HFFc6 (cell line): Measurements from ENCODE around the gene CRYGN. TPM values are rescaled to one million over a fixed set of nuclear protein-coding genes. Genes with fewer than 3 reads are reported as not detected.
A peak's percentile ranks its signal among the peaks of the same experiment; 100 is the strongest.

ENCODE experiments used
- DNase-seq: peaks from one replicate; pipeline ENCODE4 v3.0.0-alpha.2; 2018
- H3K27ac Mint-ChIP-seq: 2 replicates; pipeline ENCODE4 v1.8.0; 2020; ENCODE audit warnings: mild to moderate bottlenecking, mixed read lengths
- H3K27me3 Mint-ChIP-seq: 2 replicates; pipeline ENCODE4 v1.8.0; 2021; ENCODE audit warnings: mild to moderate bottlenecking, moderate library complexity, mixed read lengths; ENCODE audit not compliant: insufficient read depth
- H3K36me3 Mint-ChIP-seq: 2 replicates; pipeline ENCODE4 v1.8.0; 2021; ENCODE audit warnings: low read depth, mixed read lengths
- H3K4me1 Mint-ChIP-seq: 2 replicates; pipeline ENCODE4 v1.8.0; 2020; ENCODE audit warnings: low read depth, mixed read lengths
- H3K4me3 Mint-ChIP-seq: 2 replicates; pipeline ENCODE4 v1.8.0; 2020; ENCODE audit warnings: mild to moderate bottlenecking, moderate library complexity, mixed read lengths
- H3K9me3 Mint-ChIP-seq: 2 replicates; pipeline ENCODE4 v1.8.0; 2020; ENCODE audit warnings: mild to moderate bottlenecking, mixed read lengths
- CTCF ChIP-seq: fragments of 200-600 bp; sonication (generic); IDR thresholded peaks from 2 replicates; pipeline ENCODE4 v1.5.0; 2021; ENCODE audit warnings: antibody characterized with exemption, mild to moderate bottlenecking
- total RNA-seq, 6 experiments: library from RNA; stranded (reverse); fragmentation: NEBNext Ultra II Directional; extraction: Animal tissue kit (Norgen Biotek cat#: 25700); gene quantifications; 2 replicates in 1 of 6; 3 replicates in 5 of 6; pipeline ENCODE4 v1.2.3, GENCODE V29; 2021

The CRYGN gene
- total RNA-seq, 6 experiments from 2014 or later: not detected

GRCh38 chr7:151426441-151426903 lies 13.5 kb downstream of the CRYGN start:
- TF ChIP-seq CTCF: no peak
- Mint-ChIP-seq H3K36me3 (peaks cover 10% of the 10 kb centered on the region), H3K27ac (peak overlapping the region; percentile 54), H3K4me3 (peak overlapping the region; percentile 62), H3K4me1 (peaks cover 29% of the 10 kb centered on the region), H3K9me3 (peaks cover 12% of the 10 kb centered on the region), H3K27me3 (peaks cover 18% of the 10 kb centered on the region)
- peak; percentile 80 for DNase-seq

GRCh38 chr7:151425670-151426440 lies 14.1 kb downstream of the CRYGN start:
- Mint-ChIP-seq H3K4me3 (peak overlapping the region; percentile 62), H3K4me1 (peaks cover 29% of the 10 kb centered on the region), H3K9me3 (peaks cover 14% of the 10 kb centered on the region), H3K27ac (peak overlapping the region; percentile 54), H3K36me3 (peaks cover 12% of the 10 kb centered on the region), H3K27me3 (peaks cover 19% of the 10 kb centered on the region)
- no peak for TF ChIP-seq CTCF
- DNase-seq: peak; percentile 55

GRCh38 chr7:151424799-151425198 lies 15.1 kb downstream of the CRYGN start:
- H3K27me3 Mint-ChIP-seq: peaks cover 25% of the 10 kb centered on the region

GRCh38 chr7:151423936-151424335 lies 16.0 kb downstream of the CRYGN start:
- peaks cover 28% of the 10 kb centered on the region for H3K9me3 Mint-ChIP-seq
- H3K36me3 Mint-ChIP-seq: peaks cover 22% of the 10 kb centered on the region
- peaks cover 29% of the 10 kb centered on the region for H3K4me1 Mint-ChIP-seq

More at GRCh38 chr7:151424799-151425198, 15.1 kb downstream of the CRYGN start:
- H3K9me3 Mint-ChIP-seq: peaks cover 24% of the 10 kb centered on the region
- no peak overlapping the region for H3K4me3 Mint-ChIP-seq
- no peak for TF ChIP-seq CTCF
- no peak overlapping the region for H3K27ac Mint-ChIP-seq
- peaks cover 29% of the 10 kb centered on the region for H3K4me1 Mint-ChIP-seq
- DNase-seq: no peak
- H3K36me3 Mint-ChIP-seq: peaks cover 22% of the 10 kb centered on the region

GRCh38 chr7:151423226-151423625 lies 16.7 kb downstream of the CRYGN start:
- Mint-ChIP-seq H3K4me1 (peaks cover 22% of the 10 kb centered on the region), H3K27me3 (peaks cover 23% of the 10 kb centered on the region), H3K27ac (no peak overlapping the region), H3K36me3 (peaks cover 25% of the 10 kb centered on the region), H3K4me3 (no peak overlapping the region), H3K9me3 (peaks cover 28% of the 10 kb centered on the region)
- TF ChIP-seq CTCF: no peak
- DNase-seq: no peak

More at GRCh38 chr7:151423936-151424335, 16.0 kb downstream of the CRYGN start:
- Mint-ChIP-seq H3K4me3 (no peak overlapping the region), H3K27ac (no peak overlapping the region), H3K27me3 (peaks cover 23% of the 10 kb centered on the region)
- TF ChIP-seq CTCF: no peak
- no peak for DNase-seq
